Measurements from ENCODE around the gene CLCN3.

CLCN3 gene

GRCh38 chr4:169661761-169662160, 41.4 kb downstream of the CLCN3 start:
- Histone ChIP-seq H3K9me3 (no peaks in the 10 kb centered on the region), H3K4me1 (peaks cover 15% of the 10 kb centered on the region), H3K27me3 (no peaks in the 10 kb centered on the region), H3K36me3 (no peaks in the 10 kb centered on the region; the same call in 1 of the 2 replicates), H3K4me3 (ENCODE audit: low read depth, low read length) (peak overlapping the region; percentile 76)
- TF ChIP-seq CTCF (IDR thresholded peaks at IDR 0.05; ENCODE audit: low read depth, low read length): no peak
- no peak for DNase-seq

- no peaks in the 10 kb centered on the region; the same call in 1 of the 2 replicates for H3K36me3 ChIP-seq
- DNase-seq: no peak
- H3K4me3 ChIP-seq (ENCODE audit: low read depth, low read length): peak overlapping the region; percentile 76
- TF ChIP-seq CTCF (IDR thresholded peaks at IDR 0.05; ENCODE audit: low read depth, low read length): no peak
- no peaks in the 10 kb centered on the region for H3K9me3 ChIP-seq
- H3K4me1 ChIP-seq: peaks cover 15% of the 10 kb centered on the region
- no peaks in the 10 kb centered on the region for H3K27me3 ChIP-seq
Measured at GRCh38 chr4:169662206-169662605, 41.8 kb downstream of the CLCN3 start.

- Histone ChIP-seq H3K9me3 (no peaks in the 10 kb centered on the region), H3K4me3 (ENCODE audit: low read depth, low read length) (no peak overlapping the region), H3K4me1 (peaks cover 13% of the 10 kb centered on the region), H3K27me3 (no peaks in the 10 kb centered on the region), H3K36me3 (no peaks in the 10 kb centered on the region; the same call in 1 of the 2 replicates)
- no peak for TF ChIP-seq CTCF (IDR thresholded peaks at IDR 0.05; ENCODE audit: low read depth, low read length)
- DNase-seq: no peak
Measured at GRCh38 chr4:169663402-169663801, 43.0 kb downstream of the CLCN3 start.

GRCh38 chr4:169663831-169664230, 43.5 kb downstream of the CLCN3 start:
- H3K4me1 ChIP-seq: peaks cover 13% of the 10 kb centered on the region
- no peak for DNase-seq
- H3K9me3 ChIP-seq: no peaks in the 10 kb centered on the region
- TF ChIP-seq CTCF (IDR thresholded peaks at IDR 0.05; ENCODE audit: low read depth, low read length): no peak
- no peaks in the 10 kb centered on the region; the same call in 1 of the 2 replicates for H3K36me3 ChIP-seq
- peak overlapping the region; percentile 20; the same call in 1 of the 2 replicates for H3K4me3 ChIP-seq (ENCODE audit: low read depth, low read length)
- no peaks in the 10 kb centered on the region for H3K27me3 ChIP-seq

- peaks cover 13% of the 10 kb centered on the region for H3K4me1 ChIP-seq
- H3K36me3 ChIP-seq: no peaks in the 10 kb centered on the region; the same call in 1 of the 2 replicates
- DNase-seq: peak; percentile 24
- H3K27me3 ChIP-seq: no peaks in the 10 kb centered on the region
- peak overlapping the region; percentile 32 for H3K4me3 ChIP-seq (ENCODE audit: low read depth, low read length)
- no peak for TF ChIP-seq CTCF (IDR thresholded peaks at IDR 0.05; ENCODE audit: low read depth, low read length)
- no peaks in the 10 kb centered on the region for H3K9me3 ChIP-seq
Measured at GRCh38 chr4:169664615-169665014, 44.2 kb downstream of the CLCN3 start.

- Histone ChIP-seq H3K27me3 (no peaks in the 10 kb centered on the region), H3K9me3 (no peaks in the 10 kb centered on the region), H3K36me3 (no peaks in the 10 kb centered on the region; the same call in 1 of the 2 replicates), H3K4me3 (ENCODE audit: low read depth, low read length) (peak overlapping the region; percentile 32), H3K4me1 (peaks cover 13% of the 10 kb centered on the region)
- TF ChIP-seq CTCF (IDR thresholded peaks at IDR 0.05; ENCODE audit: low read depth, low read length): no peak
- no peak for DNase-seq
Measured at GRCh38 chr4:169665046-169665737, 44.8 kb downstream of the CLCN3 start.

Measured in BE2C (cell line).